ENCODE results near the gene THTPA.

- no peak for TF ChIP-seq CTCF (IDR thresholded peaks at IDR 0.05)
- no peak for TF ChIP-seq POLR2AphosphoS5 (IDR thresholded peaks at IDR 0.05)
Measured at GRCh38 chr14:23540141-23540469, 16.0 kb upstream of the THTPA start.
